GM19468 (cell line): Measurements from ENCODE around the gene KCNJ16.

Experiments used
- ATAC-seq: cut with Tn5 transposase; IDR thresholded peaks from one replicate; pipeline ENCODE4 v1.9.1; 2021; ENCODE audit warnings: mild to moderate bottlenecking, moderate library complexity, moderate number of reproducible peaks; ENCODE audit not compliant: unreplicated experiment; ENCODE audit errors: extremely low read depth

KCNJ16 gene

DNA sequence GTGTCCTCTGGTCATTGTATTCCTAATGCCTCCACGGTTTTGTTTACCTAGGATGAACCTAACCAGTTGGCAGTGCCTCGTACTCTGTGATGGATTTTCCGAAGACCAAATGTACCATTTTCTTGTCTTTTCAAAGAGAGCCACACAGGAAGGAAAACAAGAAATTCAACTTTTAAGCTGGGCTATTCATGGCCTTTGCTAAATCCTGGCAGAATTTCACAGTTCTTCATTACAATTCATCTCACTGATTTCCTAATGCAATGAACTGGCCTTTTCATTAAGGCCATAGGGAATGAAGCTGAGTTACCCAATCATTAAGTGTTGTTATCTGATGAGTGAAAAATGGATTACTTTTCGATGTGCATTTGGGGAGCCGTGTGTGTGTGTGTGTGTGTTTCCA, 7.9 kb upstream of the KCNJ16 start:
- no peak for ATAC-seq

DNA sequence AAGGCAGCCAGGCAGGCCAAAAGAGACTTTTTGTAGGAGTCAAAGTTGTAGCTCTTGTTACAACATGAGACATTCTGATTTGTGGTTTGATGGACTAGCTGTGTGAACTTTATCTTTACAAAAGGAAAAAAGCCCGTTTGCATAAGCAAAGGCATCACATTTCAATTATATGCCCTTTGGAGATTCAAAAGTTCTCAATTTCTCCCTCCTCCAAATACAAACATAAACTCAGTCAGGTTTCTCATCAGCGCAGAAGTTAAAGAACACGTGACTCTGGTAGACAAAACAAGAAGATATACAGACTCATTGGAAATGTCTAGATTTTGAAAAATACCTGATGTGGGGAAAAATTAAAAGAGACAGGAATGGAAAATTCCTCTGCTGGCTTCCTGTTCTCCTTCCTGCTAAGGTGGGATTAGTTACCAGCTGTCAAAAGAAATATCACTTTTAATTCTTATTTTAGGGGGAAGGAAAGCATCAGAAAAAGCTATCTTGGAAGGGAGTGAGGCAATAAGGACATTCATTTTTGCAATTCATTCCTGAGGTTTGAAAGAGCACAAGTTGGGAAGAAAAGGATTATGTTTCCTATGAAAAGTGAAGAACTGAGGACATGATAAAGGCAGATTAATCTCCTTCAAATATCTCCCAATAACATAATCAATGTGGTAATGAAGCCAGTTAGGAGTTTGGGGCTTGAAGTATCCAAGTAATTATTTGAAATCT, 4.6 kb upstream of the KCNJ16 start:
- ATAC-seq = no peak

DNA sequence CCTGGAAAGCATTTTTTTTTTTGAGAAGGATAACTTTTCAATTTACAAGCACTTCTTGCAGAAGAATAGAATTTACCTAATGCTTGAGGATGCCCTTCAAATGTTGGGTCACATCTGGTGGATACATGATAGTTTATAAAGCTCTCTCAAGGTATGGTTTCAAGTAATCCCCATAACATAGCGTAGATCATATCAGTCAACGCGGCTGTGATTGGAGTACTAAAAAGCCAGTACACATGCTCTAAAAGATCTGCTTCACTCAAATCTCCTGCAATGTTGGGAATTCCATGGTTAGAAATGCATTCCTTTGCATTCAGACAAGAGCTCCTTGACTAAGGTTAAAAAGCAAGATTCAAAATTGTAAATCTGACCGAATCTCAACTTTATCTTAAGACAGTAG, 3.9 kb upstream of the KCNJ16 start:
- ATAC-seq = no peak

DNA sequence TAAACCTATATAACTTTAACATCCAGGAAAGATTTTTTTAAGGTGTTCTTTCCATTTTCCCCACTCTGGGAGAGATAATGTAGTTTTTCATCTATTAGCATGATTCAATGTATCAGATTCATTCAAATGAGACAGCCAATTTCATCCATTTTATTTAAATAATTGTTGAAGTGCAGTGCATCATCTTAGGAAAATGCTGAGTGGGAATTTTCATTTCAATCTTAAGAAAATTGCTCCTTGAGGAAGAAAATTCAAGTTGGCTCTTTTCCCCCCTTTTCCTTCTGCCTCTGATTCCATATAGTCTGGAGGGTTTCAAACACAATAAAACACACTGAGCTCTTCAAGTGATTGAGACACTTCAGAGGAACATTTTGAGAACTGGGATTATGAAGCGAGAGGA, 3.4 kb upstream of the KCNJ16 start:
- ATAC-seq = no peak

DNA sequence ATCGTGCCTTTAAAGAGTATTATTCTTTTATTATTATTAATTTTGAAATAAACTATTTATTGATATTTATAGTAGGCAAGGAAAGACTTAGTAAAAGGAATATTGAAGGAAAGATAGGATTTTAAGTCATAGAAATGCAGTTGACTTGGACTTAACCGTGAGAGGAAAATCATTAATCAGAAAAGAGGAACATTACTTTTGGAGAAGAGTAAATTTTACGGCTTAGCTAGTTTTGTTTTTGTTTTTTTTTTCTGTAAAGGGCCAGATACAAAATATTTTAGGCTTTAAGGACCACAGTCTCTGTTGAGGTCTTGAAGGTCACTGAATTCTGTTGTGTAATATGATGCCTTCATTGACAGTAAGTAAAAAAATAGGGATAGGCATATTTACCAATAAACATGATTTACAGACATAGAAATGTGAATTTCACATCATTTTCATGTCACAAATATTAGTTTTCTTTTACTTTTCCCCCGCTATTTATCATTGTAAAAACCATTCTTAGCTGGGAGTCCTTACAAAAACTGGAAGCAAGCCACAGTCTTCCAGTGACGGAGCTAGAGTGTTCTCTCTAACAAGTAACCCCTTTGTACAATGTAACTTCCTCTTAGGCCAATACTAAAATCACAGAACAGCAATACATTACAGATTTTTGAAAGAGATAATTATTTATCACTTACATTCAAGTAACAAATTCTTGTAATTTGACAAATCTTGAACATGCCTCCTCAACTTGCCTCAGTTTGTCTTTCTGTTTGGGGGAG, 2.3 kb upstream of the KCNJ16 start:
- ATAC-seq = no peak

DNA sequence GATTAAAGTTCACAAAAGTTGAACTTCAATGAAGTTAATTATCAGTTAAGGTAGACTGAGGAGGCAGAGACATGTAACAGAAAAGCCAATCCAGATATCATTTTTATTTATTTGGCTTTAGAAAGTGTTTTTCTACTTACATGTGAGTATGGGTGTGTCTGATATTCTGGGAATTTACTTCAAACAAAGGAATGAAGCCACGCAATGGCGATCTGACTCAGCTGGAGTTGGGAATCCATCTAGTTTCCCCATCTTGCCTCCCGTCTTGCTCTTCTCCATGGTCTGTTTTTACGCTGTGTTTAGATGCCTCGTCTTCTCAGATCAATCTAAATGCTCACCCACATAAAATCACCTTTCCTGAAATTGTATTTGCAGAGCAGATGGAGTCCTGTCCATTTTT, 1.7 kb upstream of the KCNJ16 start:
- no peak for ATAC-seq

DNA sequence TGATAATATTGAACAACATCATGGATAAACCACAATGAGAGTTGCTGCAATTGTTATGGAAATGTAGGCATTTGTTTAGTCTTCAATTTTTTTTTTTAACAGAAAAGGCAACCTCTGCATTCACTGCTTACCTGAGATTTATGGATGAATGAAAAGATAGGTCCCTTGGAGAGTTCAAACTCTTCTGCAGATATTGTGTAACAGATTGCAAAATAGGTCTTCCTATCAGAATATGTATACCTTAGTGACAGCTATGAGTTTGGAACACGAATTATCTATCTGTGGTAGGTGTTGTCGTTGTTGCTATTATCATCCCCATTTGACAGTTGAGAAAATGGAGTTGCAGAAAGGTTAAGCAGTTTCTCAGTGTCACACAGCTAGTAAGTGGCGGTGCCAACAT, 1.2 kb upstream of the KCNJ16 start:
- ATAC-seq = no peak

DNA sequence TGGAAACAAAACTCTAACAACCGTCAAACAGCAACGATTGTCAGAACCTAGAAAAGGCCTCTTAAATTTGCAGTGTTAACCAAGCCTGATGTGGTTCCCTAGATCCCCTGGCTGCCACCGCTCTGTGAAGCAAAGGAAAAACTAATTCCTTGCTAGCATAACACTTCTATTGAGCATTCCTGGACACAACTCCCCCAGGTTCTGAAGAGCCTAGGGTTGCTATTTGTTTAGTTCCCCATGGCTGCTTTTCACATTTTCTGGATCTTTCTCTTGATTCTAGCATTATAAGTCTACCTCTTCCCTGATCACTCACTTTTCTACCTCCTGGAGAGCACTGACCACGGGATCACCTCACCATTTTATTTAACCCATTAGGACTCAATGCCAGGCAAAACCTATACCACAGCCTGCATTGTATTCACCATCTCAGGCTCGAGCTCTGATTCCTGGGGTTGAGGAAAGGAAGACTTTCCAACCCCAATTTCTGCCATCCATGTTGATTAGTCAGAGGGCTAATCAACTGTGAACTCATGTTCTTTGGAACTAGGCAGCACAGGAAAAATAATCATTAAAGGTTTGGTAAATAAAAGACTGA, 692 bp upstream of the KCNJ16 start:
- ATAC-seq = no peak

DNA sequence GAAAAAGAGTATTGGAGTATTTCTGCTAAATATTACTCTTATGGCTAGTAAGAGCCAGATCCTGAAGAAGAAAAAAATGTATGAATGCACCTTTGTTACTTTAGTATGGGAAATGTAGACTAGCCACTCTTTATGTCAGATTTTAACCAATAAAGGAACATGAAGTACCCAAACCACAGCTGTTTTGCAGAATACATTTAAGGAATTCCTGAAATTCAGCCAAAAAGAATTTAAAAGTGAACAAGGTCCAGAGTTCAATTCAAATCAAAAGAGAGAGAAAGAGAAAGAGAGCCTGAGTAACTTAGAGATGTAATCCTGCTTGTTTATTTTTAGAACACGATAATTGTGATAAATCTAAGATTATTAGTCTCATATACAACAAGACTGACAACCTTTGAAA, 1.2 kb downstream of the KCNJ16 start:
- no peak for ATAC-seq

DNA sequence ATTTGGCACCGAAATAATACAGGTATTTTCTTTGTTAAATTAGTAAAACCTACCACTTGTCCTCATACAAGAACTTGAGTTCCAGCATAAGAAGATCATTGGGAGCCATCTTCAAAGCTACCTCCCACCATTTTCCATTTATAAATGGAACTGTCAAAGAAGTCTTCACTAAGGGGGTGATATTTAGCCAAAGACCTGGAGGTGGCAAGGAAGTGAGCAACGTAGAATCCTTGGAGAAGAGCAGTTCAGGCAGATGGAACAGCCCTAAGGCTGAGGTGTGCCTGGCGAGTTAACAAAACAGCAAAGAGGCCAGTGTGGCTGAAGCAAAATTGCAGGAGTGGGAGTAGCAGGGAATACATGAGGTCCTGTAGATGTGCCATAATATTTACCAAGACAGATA, 1.8 kb downstream of the KCNJ16 start:
- ATAC-seq = no peak

DNA sequence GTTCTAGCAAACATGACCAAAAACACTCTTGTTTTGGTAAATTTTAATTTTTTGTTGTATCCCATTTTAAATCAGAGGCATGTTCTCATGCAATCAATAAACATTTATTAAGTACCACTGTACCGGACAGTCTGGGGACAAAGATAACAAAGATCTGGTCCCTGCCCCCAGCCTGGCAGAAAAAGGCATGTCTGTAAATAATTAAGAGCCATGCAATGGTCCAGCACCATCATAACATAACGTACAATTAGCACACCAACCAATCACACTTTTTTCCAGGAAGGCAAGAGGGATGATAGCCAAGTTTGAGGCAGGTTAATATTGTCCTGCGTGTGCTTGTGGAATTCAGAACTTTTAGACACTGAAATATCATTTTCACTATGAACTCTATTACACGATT, 3.5 kb downstream of the KCNJ16 start:
- ATAC-seq = no peak

DNA sequence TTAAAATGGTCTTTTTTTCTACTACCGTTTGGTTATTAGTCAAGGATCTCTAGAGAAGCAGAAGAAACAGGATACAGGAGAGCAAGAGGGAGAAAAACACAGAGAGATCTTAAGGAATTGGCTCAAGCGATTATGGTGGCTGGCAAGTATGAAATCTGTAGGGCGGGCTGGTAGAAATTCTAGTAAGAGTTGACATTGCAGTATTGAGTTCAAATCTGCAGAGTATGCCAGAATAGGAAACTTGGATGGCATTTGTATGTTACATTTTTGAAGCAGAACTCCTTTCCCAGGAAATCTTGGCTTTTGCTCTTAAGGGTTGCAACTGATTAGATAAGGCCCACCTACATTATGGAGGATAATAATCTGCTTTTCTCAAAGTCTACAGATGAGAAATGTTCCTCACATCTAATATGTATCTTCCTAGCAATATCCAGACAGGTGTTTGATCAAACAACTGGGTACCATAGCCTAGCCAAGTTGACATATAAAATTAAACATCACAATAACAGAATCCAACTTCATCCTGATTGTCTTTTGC, 4.0 kb downstream of the KCNJ16 start:
- ATAC-seq = no peak

DNA sequence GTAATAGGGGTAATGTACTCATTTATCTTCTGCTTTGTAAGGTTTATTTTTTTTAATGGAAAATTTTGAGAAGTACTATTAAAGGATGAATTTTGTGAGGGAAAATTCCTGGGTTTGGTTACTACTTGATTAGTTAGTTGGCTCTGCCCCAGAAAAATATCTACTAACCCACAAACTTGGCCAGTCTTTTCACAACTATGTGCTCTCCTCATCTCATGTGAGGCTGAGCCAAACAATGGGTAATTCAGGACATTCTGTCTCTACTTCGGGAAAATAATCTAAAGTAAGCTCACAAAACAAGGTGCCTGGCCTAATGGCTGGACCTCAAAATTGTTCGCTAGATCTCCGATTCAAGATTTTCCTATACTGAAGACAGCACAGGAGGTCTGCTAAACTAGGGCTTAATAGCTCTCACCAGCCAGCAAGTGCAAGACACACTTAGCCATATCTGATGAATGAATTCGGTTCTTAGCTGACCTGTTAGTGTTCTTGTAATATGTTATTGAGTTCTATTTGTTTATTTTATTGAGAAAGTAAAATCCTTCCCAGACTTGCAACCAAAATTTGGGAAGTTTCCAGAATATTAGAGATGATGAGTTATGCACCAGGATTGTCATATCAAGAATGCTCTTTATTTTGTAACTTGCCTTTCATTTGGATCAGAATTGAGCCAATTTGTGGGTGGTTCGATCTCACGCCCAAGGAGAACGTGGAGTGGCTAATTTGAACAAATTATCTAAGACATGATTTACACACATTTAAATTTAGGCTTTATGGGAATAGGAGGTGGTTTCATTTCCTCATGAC, 5.7 kb downstream of the KCNJ16 start:
- no peak for ATAC-seq

DNA sequence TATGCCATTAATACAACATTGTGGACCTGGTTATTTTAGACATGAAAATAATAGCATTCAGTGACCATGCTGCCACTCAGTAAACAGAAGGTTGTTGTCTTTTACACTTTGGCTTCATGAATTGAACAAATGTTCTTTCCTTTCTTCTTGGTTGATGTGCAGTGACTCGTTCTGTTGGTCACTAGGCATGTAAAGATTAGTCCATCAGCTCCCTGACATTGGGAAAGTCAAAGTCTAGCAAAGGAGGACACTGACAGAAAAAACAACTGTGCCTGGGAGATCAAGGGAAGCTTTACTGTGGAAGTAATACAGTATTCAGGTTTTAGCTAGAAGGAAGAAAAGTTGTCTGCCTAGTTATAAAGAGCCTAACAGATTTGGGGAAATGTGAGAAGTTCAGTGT, 6.9 kb downstream of the KCNJ16 start:
- ATAC-seq = no peak

DNA sequence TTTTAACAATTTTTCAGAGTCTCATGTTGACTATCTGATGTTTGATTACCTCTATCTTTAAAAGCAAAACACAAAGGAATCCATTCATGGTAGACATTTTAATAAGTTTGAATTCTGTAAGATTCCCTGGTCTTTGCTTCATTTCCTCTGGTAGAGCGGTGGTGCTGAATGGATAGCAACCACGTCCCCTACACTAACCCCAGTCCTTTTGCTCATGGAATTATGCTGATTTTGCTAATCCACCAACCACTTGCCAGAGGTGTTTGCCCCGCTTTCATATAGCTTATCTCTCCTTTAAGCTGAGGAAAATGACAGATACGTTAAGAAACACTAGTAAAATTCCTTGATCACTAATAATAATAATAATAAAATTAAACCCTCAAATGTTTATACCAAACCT, 9.5 kb downstream of the KCNJ16 start:
- no peak for ATAC-seq

DNA sequence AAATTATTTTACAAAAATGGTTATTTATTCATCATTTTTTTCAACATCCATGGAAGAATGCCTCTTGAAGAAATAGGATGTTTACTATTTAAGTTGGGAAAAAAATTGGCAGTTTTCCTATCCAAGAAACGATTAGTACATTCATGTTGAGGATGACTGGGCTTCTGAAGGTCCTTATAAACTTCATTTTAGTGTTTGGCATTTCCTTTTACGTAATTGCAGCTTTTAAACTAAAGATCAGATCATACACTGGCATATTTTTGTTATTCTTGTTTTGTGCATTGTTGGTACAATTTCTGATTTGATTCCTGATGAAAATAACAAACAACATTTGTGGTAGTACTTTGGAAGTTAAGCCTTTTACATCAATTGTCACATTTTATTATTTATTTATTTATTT, 11.5 kb downstream of the KCNJ16 start:
- no peak for ATAC-seq

DNA sequence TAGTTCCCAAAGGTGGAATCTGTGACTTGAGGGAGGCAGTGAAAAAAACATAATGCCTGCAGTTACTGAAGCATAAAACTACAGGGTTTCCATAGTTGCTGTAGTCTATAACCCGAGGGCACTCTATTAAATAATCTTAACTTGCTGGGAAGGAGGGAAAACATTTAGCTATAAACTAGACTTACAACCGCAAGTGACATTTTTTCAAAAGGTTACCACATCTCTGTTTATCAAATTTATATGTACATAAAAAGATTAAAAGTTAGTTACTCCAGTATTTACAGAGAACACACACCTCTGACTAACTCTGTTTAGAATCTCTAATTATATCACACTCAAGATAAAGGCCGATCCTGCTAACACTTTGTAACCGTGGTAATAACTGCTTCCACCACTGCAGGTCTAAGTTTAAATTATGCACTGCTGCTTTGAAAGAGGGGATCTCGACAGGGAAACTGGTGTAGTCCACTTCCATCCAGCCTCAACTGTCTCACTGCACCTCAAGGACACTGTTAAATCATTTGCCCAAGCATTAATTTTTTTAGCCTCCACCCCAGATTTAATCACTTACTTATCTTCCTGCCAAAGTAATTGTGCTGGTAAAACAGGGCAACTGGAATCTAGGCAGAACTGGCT, 14.6 kb downstream of the KCNJ16 start:
- no peak for ATAC-seq

DNA sequence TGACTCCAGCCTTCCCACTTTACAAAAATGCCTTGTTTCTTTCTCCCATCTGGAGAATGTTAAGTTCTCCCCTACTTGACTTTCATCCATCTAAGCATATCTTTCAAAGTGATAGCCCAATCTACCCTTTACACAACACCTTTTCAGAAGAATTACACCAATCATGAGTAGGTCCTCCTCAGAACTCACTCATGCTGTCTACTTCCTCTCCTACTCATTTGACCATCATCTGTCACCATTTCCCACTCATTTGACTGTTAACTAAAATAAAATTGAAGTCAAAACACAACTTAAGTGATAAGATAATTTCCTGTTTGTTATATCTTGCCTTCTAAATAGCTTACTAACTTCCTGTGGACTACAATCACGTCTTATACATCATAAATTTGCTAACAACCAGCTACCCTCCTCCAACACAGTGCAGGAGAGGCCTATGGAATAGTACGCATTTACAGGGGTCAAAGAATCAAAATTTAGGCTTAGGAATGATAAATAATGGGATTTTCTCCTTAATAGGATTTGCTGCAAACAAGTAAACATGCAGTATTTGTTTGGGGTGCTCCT, 16.1 kb downstream of the KCNJ16 start:
- no peak for ATAC-seq

DNA sequence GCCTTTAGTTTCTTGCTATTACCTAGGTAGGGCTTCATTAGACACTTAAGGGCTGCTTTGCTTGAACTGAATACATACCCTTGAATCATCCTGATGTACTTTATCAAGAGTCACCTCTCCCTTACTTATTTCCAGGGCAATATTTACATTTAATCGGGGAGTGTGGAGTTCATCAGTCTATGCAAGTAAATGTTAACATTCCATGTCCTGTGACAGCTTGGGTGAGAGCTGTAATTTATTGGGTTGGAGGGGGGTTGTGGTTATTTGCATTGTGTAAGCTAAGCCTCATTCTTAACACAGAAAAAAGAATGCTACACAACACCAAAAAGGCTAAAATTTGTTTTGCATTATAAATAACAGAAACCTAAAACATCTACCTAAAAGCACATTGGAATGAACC, 16.7 kb downstream of the KCNJ16 start:
- no peak for ATAC-seq

DNA sequence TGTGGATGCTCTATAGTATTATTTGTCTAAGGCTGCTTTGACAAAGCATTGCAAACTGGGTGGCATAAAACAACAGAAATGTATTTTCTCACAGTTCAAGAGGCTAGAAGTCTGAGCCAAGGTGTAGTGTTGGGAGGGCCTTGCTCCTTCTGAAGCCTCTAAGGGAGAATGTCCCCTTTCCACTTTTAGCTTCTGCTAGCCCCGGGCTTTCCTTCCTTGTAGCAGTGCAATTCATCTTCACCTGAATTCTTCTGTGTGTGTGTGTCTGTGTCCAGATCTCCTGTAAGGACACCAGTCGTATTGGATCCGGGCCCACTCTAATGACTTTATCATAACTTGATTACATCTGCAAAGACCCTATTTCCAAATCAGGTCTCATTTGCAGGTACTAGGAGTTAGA, 18.1 kb downstream of the KCNJ16 start:
- no peak for ATAC-seq
